ENCODE data around the gene CYP3A5.
"Not testable (repeated sequence)": the region's sequence is repeated elsewhere in the genome, so short reads cannot be mapped to it uniquely, and the experiment has no call there.

CYP3A5 gene

DNA sequence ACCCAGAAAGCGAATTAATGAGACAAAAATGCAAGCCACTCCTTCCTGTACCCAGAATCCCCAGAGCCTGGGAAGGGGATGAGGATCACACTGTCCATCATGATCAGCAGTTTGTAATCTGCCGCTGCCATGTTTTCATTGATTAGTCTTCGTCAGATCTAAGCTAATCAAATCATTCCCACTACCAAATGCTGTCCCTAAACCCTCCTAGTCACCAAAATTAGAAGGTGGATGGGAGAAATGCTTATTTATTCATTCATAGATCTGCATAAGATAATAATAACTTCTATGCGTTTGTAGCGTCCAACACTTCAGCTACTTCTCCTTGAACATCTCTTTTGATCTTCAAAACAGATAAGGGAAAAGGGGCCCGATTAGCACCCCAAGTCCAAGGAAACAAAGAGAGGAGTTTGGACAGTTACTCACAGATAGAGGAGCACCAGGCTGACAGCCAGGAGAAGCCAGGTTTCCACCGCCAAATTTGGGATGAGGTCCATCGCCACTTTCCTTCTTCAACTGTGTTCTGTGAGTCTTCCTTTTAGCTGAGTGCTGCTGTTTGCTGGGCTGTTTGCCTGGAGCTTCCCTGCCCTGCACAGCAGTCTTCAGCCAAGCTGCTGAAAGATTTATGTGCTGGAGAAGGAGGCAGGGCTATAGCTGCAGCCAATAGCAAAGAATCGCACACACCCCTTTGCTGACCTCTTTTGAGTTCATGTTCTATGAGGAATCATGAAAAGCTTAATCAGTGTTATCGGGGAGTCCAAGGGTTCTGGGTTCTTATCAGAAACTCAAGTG is at the start of gene CYP3A5:
TSS of gene CYP3A5 (minus strand) at position 597 of the 792 bp plus-strand sequence. CDS start at position 497, 100 bp downstream.
- DNase-seq: no peak

DNA sequence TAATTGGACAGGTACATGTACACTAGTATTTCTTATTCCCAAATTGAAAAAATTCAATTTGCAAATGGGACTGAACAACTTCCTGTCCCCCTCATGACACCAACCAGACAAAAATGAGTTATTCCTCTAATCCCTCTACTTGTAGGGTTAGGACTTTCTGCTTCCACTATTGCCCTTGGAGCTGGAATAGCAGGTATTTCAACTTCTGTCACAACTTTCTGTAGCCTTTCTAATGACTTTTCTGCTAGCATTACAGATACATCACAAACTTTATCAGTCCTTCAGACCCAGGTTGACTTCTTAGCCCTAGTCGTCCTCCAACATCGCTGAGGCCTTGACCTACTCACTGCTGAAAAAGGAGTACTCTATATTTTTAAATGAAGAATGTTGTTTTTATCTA is 48.8 kb upstream of the CYP3A5 start:
- no peak for DNase-seq

DNA sequence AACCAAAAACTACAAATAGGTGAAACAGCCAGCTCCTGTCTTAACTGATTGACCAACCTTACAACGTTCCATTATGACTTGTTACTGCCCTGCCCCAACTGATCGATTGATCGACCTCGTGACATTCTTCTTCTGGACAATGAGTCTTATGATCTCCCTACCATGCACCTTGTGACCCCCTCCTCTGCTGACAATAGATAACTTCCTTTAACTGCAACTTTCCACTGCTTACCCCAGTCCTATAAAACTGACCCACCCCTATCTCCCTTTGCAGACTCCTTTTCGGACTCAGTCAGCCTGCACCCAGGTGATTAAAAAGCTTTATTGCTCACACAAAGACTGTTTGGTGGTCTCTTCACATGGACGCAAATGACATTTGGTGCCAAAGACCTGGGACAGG is 43.4 kb upstream of the CYP3A5 start:
- not testable (repeated sequence) for DNase-seq

DNA sequence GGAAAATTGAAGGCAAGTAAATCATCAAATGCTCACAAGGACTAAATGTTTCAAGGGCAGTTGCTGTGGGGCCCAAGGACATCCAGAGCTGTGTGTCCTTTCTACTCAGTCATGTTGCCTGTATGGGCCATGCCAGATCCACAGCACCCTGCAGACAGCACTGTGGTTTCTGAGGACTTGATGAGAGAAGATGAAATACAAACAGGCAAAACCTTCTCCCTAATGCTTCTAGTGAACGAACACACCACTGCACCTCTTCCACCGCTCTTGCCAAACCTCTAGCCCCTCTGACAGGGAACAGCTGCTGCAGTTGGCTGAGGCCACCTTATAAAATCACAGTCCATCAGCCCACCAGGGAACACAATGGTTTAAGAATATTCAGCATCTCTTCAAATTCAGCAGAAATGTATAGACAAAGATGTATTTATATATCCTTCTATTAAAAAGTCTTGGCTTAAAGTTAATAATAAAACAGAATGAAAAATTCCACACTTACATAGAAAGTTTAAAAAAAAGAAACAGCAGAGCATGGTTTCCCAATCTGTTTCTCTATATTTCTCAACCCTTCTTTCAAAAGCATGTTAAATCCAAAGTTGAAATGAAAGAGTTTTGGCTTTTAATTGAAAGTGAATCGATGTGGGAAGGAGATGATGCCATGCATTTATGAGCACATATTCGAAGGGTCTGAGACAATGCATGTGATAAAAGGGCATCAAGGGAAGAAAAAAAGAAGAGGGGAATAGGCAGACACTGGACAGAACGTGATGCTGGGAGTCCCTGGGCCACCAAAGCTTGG is 41.2 kb upstream of the CYP3A5 start:
- DNase-seq: no peak

DNA sequence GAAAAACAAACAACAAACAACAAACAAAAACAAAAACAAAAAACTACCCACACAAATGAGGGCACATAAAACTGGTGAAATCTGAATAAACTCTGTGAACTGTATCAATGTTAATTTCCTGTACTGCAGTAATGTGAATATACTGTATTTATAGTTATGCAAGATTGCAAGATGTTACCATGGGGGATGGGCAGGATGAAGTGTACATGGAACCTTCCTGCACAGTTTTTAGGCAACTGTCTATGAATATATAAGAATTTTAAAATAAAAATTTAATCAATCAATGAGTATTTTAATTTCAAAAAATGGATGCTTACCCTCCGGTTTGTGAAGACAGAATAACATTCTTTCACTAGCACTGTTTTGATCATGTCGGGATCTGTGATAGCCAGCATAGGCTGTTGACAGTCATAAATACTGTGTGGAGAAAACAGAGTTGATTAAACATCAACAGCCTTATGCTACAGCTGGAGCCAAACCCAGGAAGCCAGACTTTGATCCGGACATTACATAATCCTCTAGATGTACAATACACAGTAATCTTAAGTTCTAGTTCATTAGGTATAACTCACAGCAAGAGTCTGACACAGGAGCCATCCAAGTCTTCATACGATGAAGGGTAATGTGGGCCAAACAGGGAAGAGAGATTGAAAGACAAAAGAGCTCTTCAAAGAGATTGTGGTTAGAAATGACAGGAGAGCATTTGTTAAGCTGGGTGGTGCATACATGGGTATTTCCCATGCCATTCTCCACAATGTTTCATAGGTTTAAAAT is 40.4 kb upstream of the CYP3A5 start:
- DNase-seq: no peak

DNA sequence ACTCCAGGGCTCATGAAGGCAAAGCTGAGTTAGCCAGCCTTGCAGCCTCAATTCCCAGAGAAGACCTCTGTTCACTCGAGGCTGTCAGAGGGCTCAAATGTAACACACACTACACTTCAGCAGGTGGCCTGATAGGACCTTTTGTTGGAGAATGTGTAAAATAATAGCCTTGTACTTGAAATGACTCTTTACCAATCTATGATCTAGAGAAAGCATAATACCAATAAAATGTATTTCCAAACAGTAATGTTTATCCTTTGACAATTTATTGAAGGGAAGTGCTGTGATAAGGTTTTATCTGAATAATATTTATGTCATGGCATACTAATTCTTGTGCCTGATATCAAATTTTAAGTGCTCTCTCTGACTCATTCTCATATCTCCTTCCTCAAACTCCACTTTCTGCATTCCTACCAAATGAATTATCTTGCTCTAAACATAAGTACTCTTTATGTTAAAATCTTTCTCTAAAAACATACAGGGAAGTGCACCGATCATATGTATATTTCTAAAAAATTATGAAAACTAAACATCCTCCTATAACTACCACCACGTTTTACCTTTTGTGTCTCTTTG is 34.3 kb upstream of the CYP3A5 start:
- DNase-seq: no peak

DNA sequence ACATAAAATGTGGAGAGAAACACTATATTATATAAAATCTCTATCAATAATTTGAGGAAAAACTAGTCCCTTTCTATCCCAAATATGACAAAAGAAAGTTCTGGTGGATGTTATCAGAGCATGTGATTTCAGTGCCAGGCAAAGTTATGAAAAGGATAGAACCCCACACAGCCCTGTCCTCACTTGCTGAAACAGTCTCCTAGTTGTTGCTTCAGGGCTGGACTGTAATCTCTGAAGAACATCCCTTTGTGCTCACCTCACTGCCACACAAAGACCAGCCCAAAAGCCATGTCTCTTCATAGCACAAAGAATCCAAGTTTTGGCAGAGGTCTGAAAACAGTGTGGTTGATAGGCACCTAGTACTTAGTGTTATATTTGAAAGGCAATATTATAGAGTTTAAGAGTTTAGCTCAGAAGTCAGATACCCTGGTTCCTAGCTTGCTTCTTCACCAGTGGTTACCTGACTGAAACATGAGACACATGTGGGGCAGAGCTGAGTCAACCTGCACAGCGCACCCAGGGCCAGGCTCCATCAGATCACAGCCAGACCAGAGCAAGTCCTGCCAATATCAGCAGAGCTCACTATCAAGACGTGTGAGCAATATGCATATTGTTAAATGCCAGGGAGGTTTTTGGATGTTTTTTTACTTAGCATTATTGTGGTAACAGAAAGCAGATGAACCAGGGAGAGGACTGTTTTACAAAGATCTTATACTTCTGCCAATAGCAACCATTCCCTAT is 30.2 kb upstream of the CYP3A5 start:
- DNase-seq: no peak

DNA sequence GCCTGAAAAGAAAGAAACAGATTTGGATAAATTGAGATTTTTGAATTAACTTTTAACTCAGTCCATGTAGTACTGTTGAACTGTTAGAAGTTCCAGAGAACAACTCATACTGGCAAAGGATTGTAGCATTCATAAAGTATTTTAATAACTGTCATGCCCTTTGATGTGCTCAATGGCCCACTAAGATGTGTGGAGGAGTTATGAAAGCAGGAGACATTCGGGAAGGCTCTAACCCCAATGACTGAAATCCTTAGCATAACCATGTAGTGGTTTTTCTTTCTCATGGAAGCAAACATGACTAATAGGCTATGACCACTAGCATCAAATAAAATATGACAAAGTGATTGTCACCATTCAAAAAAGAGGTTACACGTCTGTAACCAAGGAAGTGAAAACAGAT is 29.5 kb upstream of the CYP3A5 start:
- no peak for DNase-seq

DNA sequence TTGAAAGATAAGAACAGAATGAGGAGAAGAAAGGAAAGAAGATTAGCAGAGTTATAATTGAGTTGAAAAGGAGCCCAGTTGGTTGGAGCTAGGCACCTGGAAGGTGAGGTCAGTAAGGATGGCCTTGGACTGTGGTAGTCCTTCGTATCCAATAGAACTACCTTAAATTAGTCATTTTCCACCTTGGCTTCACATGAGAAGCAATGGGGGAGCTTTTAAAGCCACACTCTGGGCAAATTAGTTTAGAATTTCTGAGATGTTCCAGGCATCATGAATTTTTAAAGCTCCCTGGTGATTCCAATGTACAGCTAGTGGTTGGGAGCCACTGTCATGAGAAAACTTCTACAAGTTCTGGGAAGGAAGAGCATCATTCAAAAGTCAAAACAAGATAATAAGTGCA is 27.3 kb upstream of the CYP3A5 start:
- DNase-seq: no peak

DNA sequence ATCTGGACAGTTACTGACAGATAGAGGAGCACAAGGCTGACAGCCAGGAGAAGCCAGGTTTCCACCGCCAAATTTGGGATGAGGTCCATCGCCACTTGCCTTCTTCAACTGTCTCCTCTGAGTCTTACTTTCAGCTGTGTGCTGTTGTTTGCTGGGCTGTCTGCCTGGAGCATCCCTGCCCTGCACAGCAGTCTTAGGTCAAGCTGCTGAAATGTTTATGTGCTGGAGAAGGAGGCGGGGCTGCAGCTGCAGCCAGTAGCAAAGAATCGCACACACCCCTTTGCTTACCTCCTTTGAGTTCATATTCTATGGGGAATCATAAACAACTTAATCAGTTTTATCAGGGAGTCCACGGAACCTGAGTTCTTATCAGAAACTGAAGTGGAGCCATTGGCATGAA is 20.1 kb upstream of the CYP3A5 start:
- no peak for DNase-seq

DNA sequence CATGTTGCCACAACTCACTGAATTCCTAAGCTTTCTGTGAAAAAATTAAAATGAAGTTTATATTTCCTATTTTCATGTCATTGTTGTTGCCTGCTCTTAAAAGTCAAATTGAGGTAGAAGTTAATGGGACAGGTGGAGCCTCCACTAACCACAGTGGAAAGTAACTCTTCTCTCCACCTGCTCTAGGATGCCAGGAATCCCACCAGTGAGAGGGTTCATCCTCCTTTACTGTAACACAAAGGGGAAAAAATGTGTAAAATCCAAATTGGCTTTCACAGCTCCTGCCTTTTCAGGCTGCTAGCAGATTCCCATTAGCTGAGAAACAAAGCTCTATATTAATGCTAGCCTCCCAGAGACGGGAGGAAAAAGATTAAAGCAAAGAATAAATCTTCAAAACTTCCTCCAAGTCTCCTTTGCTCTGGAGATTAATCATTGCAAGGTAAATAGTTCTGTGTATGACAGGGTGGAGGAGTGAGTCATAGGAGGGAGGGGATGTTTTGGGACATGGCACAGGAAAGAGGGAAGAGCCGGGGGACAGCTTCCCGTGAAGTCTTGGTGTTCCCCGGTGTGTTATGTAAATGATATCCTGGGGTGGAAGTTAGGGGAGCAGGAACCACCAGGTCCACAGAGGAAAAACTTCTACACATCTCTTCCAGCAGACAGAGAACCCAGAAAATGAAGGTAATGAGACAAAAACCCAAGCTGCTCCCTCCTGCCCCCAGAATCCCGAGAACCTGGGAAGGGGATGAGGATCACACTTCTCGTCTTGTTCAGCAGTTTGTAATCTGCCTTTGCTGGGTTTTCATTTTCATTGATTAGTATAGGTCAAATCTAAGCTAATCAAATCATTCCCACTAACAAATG is 19.3 kb upstream of the CYP3A5 start:
- not testable (repeated sequence) for DNase-seq

DNA sequence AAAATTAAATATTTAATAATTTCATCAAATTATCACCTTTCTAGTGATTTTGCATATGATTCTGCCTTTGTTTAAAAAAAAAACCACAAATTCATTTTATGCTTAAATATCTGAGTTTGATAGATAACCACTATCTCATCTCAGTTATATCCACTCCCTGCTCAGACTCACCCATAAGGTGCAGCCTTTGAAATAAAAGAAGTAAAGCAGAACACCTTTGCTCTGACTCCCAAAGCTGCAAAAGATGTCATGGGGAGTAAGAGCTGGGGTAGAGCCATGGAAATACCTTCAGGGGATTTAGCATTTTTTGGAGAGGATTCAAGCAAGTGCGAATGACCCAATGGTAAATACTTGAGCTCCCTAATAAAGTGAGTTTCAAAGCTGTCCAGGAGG is 15.1 kb upstream of the CYP3A5 start:
- DNase-seq: no peak

DNA sequence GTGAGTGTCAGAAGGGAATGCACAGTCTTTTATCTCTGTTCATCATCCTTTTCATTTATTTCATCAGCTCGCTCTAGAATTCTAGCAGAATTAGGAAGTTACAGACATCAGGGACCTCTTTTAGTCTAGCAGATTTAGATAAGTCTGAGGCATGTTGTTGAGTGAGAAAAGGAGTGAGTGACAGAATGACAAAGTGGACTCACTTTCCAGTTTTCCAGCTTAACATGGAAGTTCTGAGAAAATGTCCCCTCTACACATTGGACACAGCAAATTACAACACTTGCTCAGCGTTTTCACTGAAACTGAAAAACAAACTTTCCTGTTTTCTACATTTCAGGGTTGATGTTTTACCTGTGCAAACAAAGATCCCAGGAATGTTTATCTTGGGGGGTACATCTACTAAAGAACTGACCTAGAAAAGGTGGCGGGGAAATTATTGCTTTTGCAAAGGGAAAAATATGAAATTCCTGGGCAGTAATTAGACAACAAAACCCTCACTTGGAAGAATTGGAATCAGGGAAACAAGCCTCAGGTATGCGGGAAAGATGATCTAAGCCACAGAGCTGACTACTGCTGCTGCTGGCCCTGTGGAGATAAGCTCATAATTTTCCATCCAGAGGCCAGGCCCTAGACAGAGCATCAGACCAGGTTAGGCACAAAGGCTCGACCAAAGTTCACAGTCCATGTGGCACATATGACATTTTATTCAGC is 14.6 kb upstream of the CYP3A5 start:
- DNase-seq: no peak

DNA sequence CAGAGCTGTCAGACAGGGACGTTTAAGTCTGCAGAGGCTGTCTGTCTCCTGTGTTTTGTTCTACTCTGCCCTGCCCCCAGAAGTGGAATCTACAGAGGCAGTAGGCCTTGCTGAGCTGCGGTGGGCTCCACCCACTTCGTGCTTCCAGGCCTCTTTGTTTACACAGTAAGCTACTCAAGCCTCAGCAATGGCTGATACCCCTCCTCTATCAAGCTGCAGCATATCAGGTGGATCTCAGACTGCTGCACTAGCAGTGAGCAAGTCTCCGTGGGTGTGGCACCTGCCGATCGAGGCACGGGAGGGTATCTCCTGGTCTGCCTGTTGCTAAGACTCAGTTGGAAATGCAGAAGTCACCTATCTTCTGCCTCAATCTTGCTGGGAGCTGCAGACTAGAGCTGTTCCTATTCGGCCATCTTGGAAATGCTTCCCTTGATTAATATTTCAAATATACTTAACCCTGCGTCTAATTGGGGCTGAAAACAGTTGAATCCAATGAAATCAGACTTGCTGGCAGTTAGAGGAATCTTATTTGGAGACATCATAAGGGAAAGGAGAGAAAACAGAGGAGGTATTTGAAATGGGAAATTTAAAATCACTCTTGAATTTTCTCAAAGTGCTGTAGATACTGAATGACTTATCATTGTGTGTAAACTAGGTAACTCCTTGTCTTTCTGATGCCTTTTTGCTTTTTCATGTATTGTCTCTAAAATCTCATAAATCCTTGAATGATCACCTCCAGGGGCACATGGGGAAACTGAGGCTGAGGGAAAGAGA is 13.8 kb upstream of the CYP3A5 start:
- no peak for DNase-seq

DNA sequence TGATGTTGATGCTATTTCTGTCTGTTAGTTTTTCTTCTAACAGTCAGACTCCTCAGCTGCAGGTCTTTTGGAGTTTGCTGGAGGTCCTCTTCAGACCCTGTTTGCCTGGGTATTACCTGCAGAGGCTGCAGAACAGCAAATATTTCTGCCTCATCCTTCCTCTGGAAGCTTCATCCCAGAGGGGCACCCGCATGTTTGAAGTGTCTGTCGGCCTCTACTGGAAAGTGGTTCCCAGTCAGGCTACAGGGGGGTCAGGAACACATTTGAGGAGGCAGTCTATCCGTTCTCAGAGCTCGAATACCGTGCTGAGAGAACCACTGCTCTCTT is 13.3 kb upstream of the CYP3A5 start:
- DNase-seq: no peak

DNA sequence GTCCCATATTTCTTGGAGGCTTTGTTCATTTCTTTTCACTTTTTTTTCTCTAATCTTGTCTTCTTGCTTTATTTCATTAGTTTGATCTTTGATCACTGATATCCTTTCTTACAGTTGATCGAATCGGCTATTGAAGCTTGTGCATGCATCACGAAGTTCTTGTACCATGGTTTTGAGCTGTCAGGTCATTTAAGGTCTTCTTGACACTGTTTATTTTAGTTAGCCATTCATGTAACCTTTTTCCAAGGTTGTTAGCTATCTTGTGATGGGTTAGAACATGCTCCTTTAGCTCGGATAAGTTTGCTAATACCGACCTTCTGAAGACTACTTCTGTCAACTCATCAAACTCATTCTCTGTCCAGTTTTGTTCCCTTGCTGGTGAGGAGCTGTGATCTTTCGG is 12.8 kb upstream of the CYP3A5 start:
- not testable (repeated sequence) for DNase-seq

DNA sequence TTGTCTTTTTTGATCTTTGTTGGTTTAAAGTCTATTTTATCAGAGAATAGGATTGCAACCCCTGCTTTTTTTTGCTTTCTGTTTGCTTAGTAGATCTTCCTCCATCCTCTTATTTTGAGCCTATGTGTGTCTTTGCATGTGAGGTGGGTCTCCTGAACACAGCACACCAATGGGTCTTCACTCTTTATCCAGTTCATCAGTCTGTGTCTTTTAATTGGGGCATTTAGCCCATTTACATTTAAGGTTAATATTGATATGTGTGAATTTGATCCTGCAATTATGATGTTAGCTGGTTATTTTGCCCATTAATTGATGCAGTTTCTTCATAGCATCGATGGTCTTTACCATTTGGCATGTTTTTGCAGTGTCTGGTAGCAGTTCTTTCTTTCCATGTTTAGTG is 11.9 kb upstream of the CYP3A5 start:
- DNase-seq: not testable (repeated sequence)

DNA sequence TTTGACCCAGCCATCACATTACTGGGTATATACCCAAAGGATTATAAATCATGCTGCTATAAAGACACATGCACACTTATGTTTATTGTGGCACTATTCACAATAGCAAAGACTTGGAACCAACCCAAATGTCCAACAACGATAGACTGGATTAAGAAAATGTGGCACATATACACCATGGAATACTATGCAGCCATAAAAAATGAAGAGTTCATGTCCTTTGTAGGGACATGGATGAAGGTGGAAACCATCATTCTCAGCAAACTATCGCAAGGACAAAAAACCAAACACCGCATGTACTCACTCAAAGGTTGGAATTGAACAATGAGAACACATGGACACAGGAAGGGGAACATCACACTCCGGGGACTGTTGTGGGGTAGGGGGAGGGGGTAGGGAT is 11.1 kb upstream of the CYP3A5 start:
- not testable (repeated sequence) for DNase-seq

DNA sequence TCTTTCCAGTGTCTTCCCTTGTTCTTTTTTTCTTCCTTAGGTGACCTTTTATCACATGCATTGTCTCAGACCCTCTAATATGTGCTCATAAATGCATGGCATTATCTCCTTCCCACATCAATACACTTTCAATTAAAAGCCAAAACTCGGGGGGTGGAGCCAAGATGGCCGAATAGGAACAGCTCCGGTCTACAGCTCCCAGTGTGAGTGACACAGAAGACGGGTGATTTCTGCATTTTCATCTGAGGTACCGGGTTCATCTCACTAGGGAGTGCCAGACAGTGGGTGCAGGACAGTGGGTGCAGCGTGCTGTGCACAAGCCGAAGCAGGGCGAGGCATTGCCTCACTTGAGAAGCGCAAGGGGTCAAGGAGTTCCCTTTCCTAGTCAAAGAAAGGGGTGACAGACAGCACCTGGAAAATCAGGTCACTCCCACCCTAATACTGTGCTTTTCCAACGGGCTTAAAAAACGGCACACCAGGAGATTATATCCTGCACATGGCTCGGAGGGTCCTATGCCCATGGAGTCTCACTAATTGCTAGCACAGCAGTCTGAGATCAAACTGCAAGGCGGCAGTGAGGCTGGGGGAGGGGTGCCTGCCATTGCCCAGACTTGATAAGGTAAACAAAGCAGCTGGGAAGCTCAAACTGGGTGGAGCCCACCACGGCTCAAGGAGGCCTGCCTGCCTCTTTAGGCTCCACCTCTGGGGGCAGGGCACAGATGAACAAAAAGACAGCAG is 6.2 kb upstream of the CYP3A5 start:
- DNase-seq: not testable (repeated sequence)

Measured in CD4-positive, alpha-beta T cell treated with Interleukin-17A for 1 hour (primary cell).